HepG2 (cell line): ENCODE measurements around the gene ADAMTS4. TPM values are rescaled to one million over a fixed set of nuclear protein-coding genes. Genes with fewer than 3 reads are reported as not detected.

Experiments
- AGO2 ChIP-seq: fragments of 200-400 bp; formaldehyde crosslinking; optimal IDR thresholded peaks from 2 replicates; pipeline ENCODE3; 2017; ENCODE audit warnings: mild to moderate bottlenecking, low read depth, low read length, moderate library complexity
- ATF7 ChIP-seq, 2 experiments: fragments of 450-650 bp in 1 of 2; sonication (generic) in 1 of 2; formaldehyde crosslinking in 1 of 2; IDR thresholded peaks; 2 replicates each; pipeline versions ENCODE4 v1.4.0 to v1.6.1; 2016 to 2020; ENCODE audit warnings: antibody characterized with exemption in 1 of 2, mild to moderate bottlenecking in 1 of 2, missing genetic modification reagents in 1 of 2
- CBX1 ChIP-seq: IDR thresholded peaks from one replicate; pipeline ENCODE4 v1.6.1; 2016; ENCODE audit warnings: antibody characterized with exemption, low read depth
- CBX5 ChIP-seq: sonication (generic); formaldehyde crosslinking; IDR thresholded peaks from 2 replicates; pipeline ENCODE4 v1.4.0; 2020; ENCODE audit warnings: missing genetic modification reagents, borderline replicate concordance
- CCDC6 ChIP-seq: sonication (generic); formaldehyde crosslinking; IDR thresholded peaks from 2 replicates; pipeline ENCODE4 v1.8.1; 2022; ENCODE audit warnings: mild to moderate bottlenecking, missing genetic modification reagents, moderate library complexity
- DZIP1 ChIP-seq: sonication (generic); formaldehyde crosslinking; IDR thresholded peaks from 2 replicates; pipeline ENCODE4 v1.5.0; 2020; ENCODE audit warnings: mild to moderate bottlenecking, missing genetic modification reagents
- ELF3 ChIP-seq: IDR thresholded peaks from 2 replicates; pipeline ENCODE4 v1.6.1; 2016; ENCODE audit warnings: missing genetic modification reagents, missing compliant biosample characterization
- FOXP4 ChIP-seq: sonication (generic); formaldehyde crosslinking; IDR thresholded peaks from 2 replicates; pipeline ENCODE4 v1.4.0; 2020; ENCODE audit warnings: missing genetic modification reagents
- MAZ ChIP-seq, 2 experiments: sonication (generic) in 1 of 2; formaldehyde crosslinking in 1 of 2; IDR thresholded peaks; 2 replicates each; pipeline versions ENCODE4 v1.5.0 to v1.6.1; 2012 to 2020; ENCODE audit warnings: low read depth in 2 of 2, mild to moderate bottlenecking in 2 of 2, borderline replicate concordance in 1 of 2, improper control_type of control experiment in 1 of 2, low read length in 1 of 2, missing genetic modification reagents in 1 of 2, moderate library complexity in 1 of 2
- RBM39 ChIP-seq: fragments of 200-400 bp; formaldehyde crosslinking; IDR thresholded peaks from one replicate; pipeline ENCODE4 v1.6.1; 2018; ENCODE audit warnings: antibody characterized with exemption, mild to moderate bottlenecking, low read depth, low read length; ENCODE audit not compliant: poor library complexity, severe bottlenecking
- SRSF9 ChIP-seq: fragments of 200-400 bp; formaldehyde crosslinking; IDR thresholded peaks from 2 replicates; pipeline ENCODE4 v1.6.1; 2018; ENCODE audit warnings: borderline replicate concordance, mild to moderate bottlenecking, low read depth, low read length; ENCODE audit not compliant: insufficient read depth, poor library complexity, severe bottlenecking
- ZNF407 ChIP-seq: sonication (generic); formaldehyde crosslinking; IDR thresholded peaks from one replicate; pipeline ENCODE4 v1.5.1; 2020; ENCODE audit warnings: mild to moderate bottlenecking, missing genetic modification reagents; ENCODE audit errors: not compliant biosample characterization
- ZSCAN30 ChIP-seq: sonication (generic); formaldehyde crosslinking; IDR thresholded peaks from 2 replicates; pipeline ENCODE4 v1.5.0; 2020; ENCODE audit warnings: mild to moderate bottlenecking, missing genetic modification reagents
- polyA plus RNA-seq, 8 experiments: library from polyadenylated mRNA; depleted of rRNA in 3 of 8; stranded (reverse) in 7 of 8; unstranded in 1 of 8; fragments of >200 nt; fragmentation: Illumina TruSeq in 4 of 8; extraction: Trizol in 4 of 8; gene quantifications; 2 replicates each; pipeline versions ENCODE4 v1.2.1 to v1.2.3, GENCODE V29; 2011 to 2016; ENCODE audit warnings: low read depth in 4 of 8, missing spikeins in 1 of 8, mixed read lengths in 1 of 8; ENCODE audit not compliant: insufficient read depth in 1 of 8
- total RNA-seq, 5 experiments: library from RNA; depleted of rRNA; stranded (reverse); fragments of >200 nt; fragmentation: Illumina TruSeq; extraction: Trizol; gene quantifications; 2 replicates each; pipeline ENCODE4 v1.2.3, GENCODE V29; 2016; ENCODE audit warnings: low read depth in 1 of 5

ADAMTS4 gene
- total and polyA plus RNA-seq, 2 of the 13 experiments (the other 11 are each of a cell fraction or from before 2014, with no cell fraction given) = 0.51 to 1.7 TPM

GRCh38 chr1:161223805-161224694 is 25.2 kb upstream of the ADAMTS4 start (continued):
- TF ChIP-seq ZNF407 (CRISPR knock-in tag) = no peak
- no peak for TF ChIP-seq ATF7 (IDR thresholded peaks at IDR 0.05)
- no peak for TF ChIP-seq ATF7 (CRISPR knock-in tag; IDR thresholded peaks at IDR 0.05)
- peak; percentile 94 for TF ChIP-seq FOXP4 (CRISPR knock-in tag)
- no peak for TF ChIP-seq CBX1
- peak; percentile 37; the same call in 1 of the 2 replicates for TF ChIP-seq CBX5
- TF ChIP-seq RBM39 = no peak
- TF ChIP-seq SRSF9 = no peak
- 0 out of 2 replicates have a peak, but pooled peaks have one; percentile 62 for TF ChIP-seq MAZ (IDR thresholded peaks at IDR 0.05; ENCODE audit: borderline replicate concordance, low read depth, low read length)
- TF ChIP-seq MAZ (CRISPR knock-in tag; IDR thresholded peaks at IDR 0.05; ENCODE audit: low read depth) = no peak; the same call in none of the 2 replicates
- peak; percentile 84 for TF ChIP-seq ELF3 (CRISPR knock-in tag)
- TF ChIP-seq ZSCAN30 = no peak
- TF ChIP-seq DZIP1 (CRISPR knock-in tag) = no peak
- peak; percentile 54; the same call in 1 of the 2 replicates for TF ChIP-seq CCDC6 (CRISPR knock-in tag)
- no peak for TF ChIP-seq AGO2
